Stimulated activated naive CD8-positive, alpha-beta T cell treated with anti-CD3 and anti-CD28 coated beads, Interleukin-15, Interleukin-2, amounts not matched to agents 100 ng/mL and 50 ng/mL, for 24 hours (primary cell): ENCODE results near the gene FETUB.

Experiments
- H3K27ac Mint-ChIP-seq: one replicate; pipeline ENCODE4 v1.8.0; 2021; ENCODE audit warnings: mild to moderate bottlenecking, mixed read lengths
- H3K27me3 Mint-ChIP-seq: one replicate; pipeline ENCODE4 v1.8.0; 2021; ENCODE audit warnings: mixed read lengths
- H3K36me3 Mint-ChIP-seq: one replicate; pipeline ENCODE4 v1.8.0; 2021; ENCODE audit warnings: low read depth, mixed read lengths
- H3K4me1 Mint-ChIP-seq: one replicate; pipeline ENCODE4 v1.8.0; 2021; ENCODE audit warnings: low read depth, mixed read lengths
- H3K4me3 Mint-ChIP-seq: one replicate; pipeline ENCODE4 v1.8.0; 2021; ENCODE audit warnings: mild to moderate bottlenecking, mixed read lengths
- H3K9me3 Mint-ChIP-seq: one replicate; pipeline ENCODE4 v1.8.0; 2021; ENCODE audit warnings: mixed read lengths

Gene FETUB, protein sequence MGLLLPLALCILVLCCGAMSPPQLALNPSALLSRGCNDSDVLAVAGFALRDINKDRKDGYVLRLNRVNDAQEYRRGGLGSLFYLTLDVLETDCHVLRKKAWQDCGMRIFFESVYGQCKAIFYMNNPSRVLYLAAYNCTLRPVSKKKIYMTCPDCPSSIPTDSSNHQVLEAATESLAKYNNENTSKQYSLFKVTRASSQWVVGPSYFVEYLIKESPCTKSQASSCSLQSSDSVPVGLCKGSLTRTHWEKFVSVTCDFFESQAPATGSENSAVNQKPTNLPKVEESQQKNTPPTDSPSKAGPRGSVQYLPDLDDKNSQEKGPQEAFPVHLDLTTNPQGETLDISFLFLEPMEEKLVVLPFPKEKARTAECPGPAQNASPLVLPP

DNA sequence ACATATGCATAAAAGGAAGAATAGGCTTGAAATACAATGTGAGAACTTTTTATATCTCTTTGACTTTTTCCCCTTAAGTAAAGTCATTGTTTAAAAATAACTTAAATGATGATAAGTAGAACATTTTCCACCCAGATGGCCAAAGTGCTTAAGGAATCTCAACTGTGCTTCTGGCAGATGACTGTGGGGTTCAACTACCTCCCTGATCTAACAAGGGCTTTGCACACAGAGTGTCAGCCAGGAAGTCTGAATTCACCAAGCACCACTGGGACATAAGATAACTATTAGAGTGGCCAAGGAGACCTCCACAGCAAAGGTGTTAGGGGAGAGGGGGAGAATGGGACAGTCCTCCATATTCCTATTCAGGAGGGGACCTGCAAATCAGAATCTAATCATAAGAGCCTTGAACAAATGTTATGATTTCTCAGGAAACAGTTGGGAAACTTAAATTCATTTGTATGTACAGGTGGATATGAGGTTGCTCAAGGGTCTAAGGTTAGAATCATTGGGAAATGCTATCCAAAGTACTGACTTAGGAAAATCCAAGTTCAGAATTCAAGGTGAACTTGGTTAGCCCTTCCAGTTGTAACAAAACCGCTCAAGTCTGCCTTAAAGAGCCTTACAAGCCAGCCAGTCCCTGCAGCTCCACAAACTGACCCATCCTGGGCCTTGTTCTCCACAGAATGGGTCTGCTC, at the start of gene FETUB:
Gene FETUB, plus strand, starts transcription at position 622 of the 695 bp plus-strand sequence. Its CDS starts 62 bp downstream, at position 684.
- Mint-ChIP-seq H3K4me1 (peaks cover 28% of the 10 kb centered on the region), H3K27me3 (peaks cover 21% of the 10 kb centered on the region), H3K9me3 (no peaks in the 10 kb centered on the region), H3K4me3 (no peak within 1 kb of the TSS), H3K36me3 (no peaks in the 10 kb centered on the region), H3K27ac (no peak within 1 kb of the TSS)

DNA sequence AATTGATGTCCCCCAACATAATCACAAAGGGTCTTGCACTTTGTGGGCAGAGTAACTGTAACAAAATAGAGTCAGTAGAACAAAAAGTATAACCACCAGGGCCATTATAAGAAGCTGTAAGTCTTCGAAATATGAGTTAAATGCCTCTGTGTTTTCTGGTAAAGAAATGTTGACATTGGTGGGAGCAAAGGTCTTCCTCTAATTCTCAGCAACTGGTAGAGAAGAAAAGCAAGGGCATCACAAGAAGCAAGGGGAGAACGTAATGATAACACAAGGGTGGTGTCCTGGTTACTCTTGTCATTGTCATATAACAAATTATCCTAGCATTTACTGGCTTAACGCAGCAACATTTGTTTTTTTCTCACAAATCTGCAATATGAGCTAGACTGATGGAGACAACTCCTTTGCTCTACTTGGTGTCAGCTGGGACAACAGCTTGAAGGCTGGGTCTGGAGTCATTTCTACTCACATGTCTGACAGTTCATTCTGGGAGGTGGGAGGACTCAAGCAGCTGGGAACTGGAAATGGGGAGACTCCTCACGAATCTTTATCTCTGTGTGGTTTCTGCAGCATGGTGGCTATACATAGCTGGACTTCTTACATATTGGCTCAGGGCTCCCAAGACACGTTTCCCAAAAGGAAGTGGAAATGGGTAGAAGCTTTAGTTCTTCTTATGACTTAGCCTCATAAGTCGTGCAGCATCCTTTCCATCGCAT, 49.5 kb upstream of the FETUB start:
- no peaks in the 10 kb centered on the region for H3K9me3 Mint-ChIP-seq
- no peak overlapping the region for H3K27ac Mint-ChIP-seq
- H3K4me1 Mint-ChIP-seq, result peaks cover 17% of the 10 kb centered on the region
- H3K36me3 Mint-ChIP-seq, result peaks cover 6% of the 10 kb centered on the region
- H3K4me3 Mint-ChIP-seq, result no peak overlapping the region
- H3K27me3 Mint-ChIP-seq, result no peaks in the 10 kb centered on the region

DNA sequence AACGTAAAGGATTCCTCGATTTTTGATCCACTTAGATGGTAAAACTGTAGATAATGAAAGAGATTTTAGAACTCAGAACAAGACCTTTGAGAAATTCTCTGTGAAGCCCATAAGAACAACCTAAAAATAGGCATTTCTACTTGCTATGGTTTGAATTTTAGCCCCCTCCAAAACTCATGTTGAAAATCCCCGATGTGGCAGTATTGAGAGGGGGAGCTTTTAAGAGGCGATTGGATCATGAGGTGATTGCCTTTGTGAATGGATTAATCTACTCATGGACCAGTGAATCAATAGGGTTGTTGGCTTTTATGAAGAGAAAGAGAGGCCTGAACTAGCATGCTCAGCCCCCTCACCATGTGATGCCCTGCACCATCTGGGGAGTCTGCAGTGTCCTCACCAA, 47.5 kb upstream of the FETUB start:
- H3K4me1 Mint-ChIP-seq, result peaks cover 17% of the 10 kb centered on the region
- no peak overlapping the region for H3K27ac Mint-ChIP-seq
- no peaks in the 10 kb centered on the region for H3K27me3 Mint-ChIP-seq
- H3K9me3 Mint-ChIP-seq, result no peaks in the 10 kb centered on the region
- no peaks in the 10 kb centered on the region for H3K36me3 Mint-ChIP-seq
- no peak overlapping the region for H3K4me3 Mint-ChIP-seq

- H3K27me3 Mint-ChIP-seq, result no peaks in the 10 kb centered on the region
- no peak overlapping the region for H3K27ac Mint-ChIP-seq
- peaks cover 11% of the 10 kb centered on the region for H3K4me1 Mint-ChIP-seq
- H3K9me3 Mint-ChIP-seq, result no peaks in the 10 kb centered on the region
- no peaks in the 10 kb centered on the region for H3K36me3 Mint-ChIP-seq
- H3K4me3 Mint-ChIP-seq, result no peak overlapping the region
These were observed 46.3 kb upstream of the FETUB start for GRCh38 chr3:186593862-186594261.

DNA sequence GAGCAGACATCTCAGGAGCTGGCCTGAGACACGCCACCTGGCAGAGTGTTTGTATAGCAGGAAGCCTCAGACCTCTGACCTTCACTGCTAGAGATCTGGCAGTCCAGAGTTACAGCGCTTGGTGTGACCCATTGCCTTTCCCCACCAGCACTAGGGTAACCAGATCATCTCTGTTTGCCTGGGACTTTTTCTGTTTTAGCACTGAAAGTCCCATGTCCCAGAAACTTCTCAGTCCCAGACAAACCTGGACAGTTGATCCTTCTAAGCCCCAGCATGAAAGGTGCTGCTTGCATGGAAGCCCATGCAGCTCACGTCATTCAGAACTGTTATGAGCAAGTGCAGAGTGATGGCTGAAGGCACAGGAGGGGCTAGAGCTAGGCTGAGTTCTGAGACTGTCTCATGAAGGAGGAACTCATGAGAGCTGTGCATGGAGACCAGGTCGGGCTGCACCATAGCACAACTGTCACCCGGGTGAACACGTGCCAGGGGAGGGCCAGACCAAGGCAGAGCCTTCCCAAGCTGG, 45.5 kb upstream of the FETUB start:
- no peak overlapping the region for H3K4me3 Mint-ChIP-seq
- H3K36me3 Mint-ChIP-seq, result no peaks in the 10 kb centered on the region
- H3K27ac Mint-ChIP-seq, result no peak overlapping the region
- H3K4me1 Mint-ChIP-seq, result peaks cover 7% of the 10 kb centered on the region
- no peaks in the 10 kb centered on the region for H3K27me3 Mint-ChIP-seq
- H3K9me3 Mint-ChIP-seq, result no peaks in the 10 kb centered on the region

DNA sequence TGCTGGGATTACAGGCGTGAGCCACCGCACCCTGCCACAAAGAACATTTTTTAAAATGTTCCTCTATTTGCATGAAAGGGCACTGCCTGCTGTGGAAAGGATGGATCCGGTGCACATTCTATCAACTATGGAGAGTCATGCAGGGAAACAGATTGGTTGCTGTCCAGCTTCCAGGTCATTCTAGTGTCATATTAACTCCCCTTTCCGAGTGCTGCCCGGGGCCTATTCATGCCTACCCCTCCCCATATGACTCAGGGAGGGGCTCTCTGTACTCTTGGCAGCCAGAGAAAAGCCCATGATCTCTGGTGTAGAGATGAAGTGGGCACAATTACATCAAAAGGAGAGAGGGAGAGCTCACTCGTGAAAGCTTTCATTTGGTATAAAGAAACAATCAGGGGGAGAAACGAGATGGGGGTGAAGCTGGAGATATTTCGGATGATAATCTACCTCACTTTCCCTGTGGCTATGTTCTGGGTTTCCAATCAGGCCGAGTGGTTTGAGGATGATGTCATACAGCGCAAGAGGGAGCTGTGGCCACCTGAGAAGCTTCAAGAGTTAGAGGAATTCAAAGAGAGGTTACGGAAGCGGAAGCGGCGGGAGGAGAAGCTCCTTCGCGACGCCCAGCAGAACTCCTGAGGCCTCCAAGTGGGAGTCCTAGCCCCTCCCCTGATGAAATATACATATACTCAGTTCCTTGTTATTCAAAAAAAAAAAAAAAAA, 43.5 kb upstream of the FETUB start:
- no peaks in the 10 kb centered on the region for H3K27me3 Mint-ChIP-seq
- no peak overlapping the region for H3K4me3 Mint-ChIP-seq
- no peaks in the 10 kb centered on the region for H3K36me3 Mint-ChIP-seq
- no peak overlapping the region for H3K27ac Mint-ChIP-seq
- H3K4me1 Mint-ChIP-seq, result no peaks in the 10 kb centered on the region
- H3K9me3 Mint-ChIP-seq, result no peaks in the 10 kb centered on the region

DNA sequence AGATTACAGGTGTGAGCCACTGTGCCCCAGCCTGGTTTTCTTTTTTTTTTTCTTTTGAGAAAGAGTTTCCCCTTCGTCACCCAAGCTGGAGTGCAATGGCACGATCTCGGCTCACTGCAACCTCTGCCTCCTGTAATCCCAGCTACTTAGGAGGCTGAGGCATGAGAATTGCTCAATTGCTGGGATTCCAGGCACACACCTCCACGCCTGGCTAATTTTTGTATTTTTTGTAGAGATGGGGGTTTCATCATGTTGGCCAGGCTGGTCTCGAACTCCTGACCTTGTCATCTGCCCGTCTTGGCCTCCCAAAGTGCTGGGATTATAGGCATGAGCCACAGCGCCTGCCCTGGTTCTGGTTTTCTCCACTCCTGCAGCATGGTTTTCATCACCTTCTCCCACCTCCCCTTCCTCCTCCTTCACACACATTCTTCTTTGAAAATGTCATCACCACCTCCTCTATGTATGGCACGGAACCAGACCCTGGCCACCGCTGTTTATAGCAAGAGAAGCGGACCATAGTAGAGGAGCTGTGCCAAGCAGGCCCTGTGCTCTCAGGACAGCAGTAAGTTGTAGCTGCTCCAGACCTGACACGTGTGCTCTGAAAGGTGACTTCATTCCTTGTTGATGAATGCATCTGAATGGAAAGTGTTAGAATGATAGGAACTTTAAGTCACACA, 42.0 kb upstream of the FETUB start:
- no peak overlapping the region for H3K4me3 Mint-ChIP-seq
- H3K27me3 Mint-ChIP-seq, result no peaks in the 10 kb centered on the region
- no peak overlapping the region for H3K27ac Mint-ChIP-seq
- H3K9me3 Mint-ChIP-seq, result no peaks in the 10 kb centered on the region
- H3K4me1 Mint-ChIP-seq, result no peaks in the 10 kb centered on the region
- H3K36me3 Mint-ChIP-seq, result no peaks in the 10 kb centered on the region

DNA sequence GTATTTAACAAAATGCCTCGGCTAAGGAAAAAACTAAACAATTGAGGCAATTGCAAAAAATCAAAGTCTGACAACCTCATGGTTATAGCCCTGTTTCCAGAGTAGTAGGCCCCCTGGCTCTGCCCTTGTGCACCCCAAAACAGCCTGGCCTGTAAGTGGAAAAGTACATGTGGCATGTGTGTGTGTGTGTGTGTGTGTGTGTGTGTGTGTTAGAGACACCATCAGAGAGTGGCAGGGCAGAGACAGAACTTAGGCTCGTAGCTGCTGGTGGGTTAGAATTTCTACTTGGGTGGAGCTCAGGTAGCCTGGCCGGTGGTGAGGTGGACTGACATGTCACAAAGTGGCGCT, 41.4 kb upstream of the FETUB start:
- Mint-ChIP-seq H3K9me3 (no peaks in the 10 kb centered on the region), H3K27ac (no peak overlapping the region), H3K4me3 (no peak overlapping the region), H3K27me3 (no peaks in the 10 kb centered on the region), H3K36me3 (no peaks in the 10 kb centered on the region), H3K4me1 (no peaks in the 10 kb centered on the region)

- no peaks in the 10 kb centered on the region for H3K4me1 Mint-ChIP-seq
- H3K36me3 Mint-ChIP-seq, result no peaks in the 10 kb centered on the region
- no peak overlapping the region for H3K4me3 Mint-ChIP-seq
- no peaks in the 10 kb centered on the region for H3K27me3 Mint-ChIP-seq
- H3K27ac Mint-ChIP-seq, result no peak overlapping the region
- no peaks in the 10 kb centered on the region for H3K9me3 Mint-ChIP-seq
These were observed 40.9 kb upstream of the FETUB start for GRCh38 chr3:186599142-186599784.

DNA sequence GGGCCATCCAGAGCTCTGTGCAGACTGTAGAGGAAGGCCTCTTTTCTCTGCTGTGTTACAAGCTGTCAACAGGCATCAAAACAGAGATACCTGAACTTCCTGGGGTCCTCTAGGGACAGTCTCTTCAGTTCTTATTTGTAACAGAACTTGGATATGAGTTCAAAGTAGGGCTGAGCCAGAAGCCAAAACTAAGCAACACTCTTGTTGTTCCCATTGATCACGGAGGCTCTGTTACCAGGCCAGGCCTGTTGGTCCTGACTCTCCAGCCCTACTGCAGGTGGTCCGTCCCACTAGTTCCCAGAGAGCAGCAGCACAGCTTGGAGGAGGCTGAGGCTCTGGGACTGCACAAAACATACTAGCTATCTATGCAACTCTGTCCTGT, 40.4 kb upstream of the FETUB start:
- no peaks in the 10 kb centered on the region for H3K4me1 Mint-ChIP-seq
- no peaks in the 10 kb centered on the region for H3K9me3 Mint-ChIP-seq
- H3K27me3 Mint-ChIP-seq, result no peaks in the 10 kb centered on the region
- H3K27ac Mint-ChIP-seq, result no peak overlapping the region
- no peak overlapping the region for H3K4me3 Mint-ChIP-seq
- no peaks in the 10 kb centered on the region for H3K36me3 Mint-ChIP-seq

- H3K4me3 Mint-ChIP-seq, result no peak overlapping the region
- H3K36me3 Mint-ChIP-seq, result no peaks in the 10 kb centered on the region
- H3K27me3 Mint-ChIP-seq, result no peaks in the 10 kb centered on the region
- no peaks in the 10 kb centered on the region for H3K4me1 Mint-ChIP-seq
- H3K9me3 Mint-ChIP-seq, result no peaks in the 10 kb centered on the region
- H3K27ac Mint-ChIP-seq, result no peak overlapping the region
These were observed 39.3 kb upstream of the FETUB start for GRCh38 chr3:186600896-186601295.

GRCh38 chr3:186603159-186603558, 37.0 kb upstream of the FETUB start:
- H3K27ac Mint-ChIP-seq, result no peak overlapping the region
- no peaks in the 10 kb centered on the region for H3K27me3 Mint-ChIP-seq
- no peak overlapping the region for H3K4me3 Mint-ChIP-seq
- no peaks in the 10 kb centered on the region for H3K36me3 Mint-ChIP-seq
- H3K9me3 Mint-ChIP-seq, result no peaks in the 10 kb centered on the region
- H3K4me1 Mint-ChIP-seq, result no peaks in the 10 kb centered on the region

- Mint-ChIP-seq H3K27me3 (no peaks in the 10 kb centered on the region), H3K9me3 (no peaks in the 10 kb centered on the region), H3K36me3 (no peaks in the 10 kb centered on the region), H3K27ac (no peak overlapping the region), H3K4me1 (no peaks in the 10 kb centered on the region), H3K4me3 (no peak overlapping the region)
These were observed 35.1 kb upstream of the FETUB start for GRCh38 chr3:186605078-186605477.
